Right lobe of liver (tissue), 4 donors: Measurements from ENCODE around the gene CYFIP2.

Source experiments
- CTCF ChIP-seq, 4 donors: fragments of 200-600 bp in 3 of 4; fragments of 450-650 bp in 1 of 4; IDR thresholded peaks; one replicate each; pipeline versions ENCODE4 v1.5.1 to v1.8.0; 2016 to 2022; ENCODE audit warnings: antibody characterized with exemption in 4 of 4, mild to moderate bottlenecking in 2 of 4
- POLR2A ChIP-seq: fragments of 450-650 bp; IDR thresholded peaks from one replicate; pipeline ENCODE4 v1.6.1; 2017; ENCODE audit warnings: antibody characterized with exemption, mild to moderate bottlenecking
- donor health status: DM: no; HTN: no; CAD: no.
- donor health status: DM: no; HTN: no; CAD: no.
- donor health status: DM: no; HTN: yes; CAD: no.

GRCh38 chr5:157309796-157310195 is 43.9 kb downstream of the CYFIP2 start:
- TF ChIP-seq CTCF (IDR thresholded peaks at IDR 0.05) (no peak), POLR2A (no peak)
